GM20431 (cell line): ENCODE data around the gene CLIC5.

ENCODE experiments used
- in situ Hi-C: fragments of 300-500 bp; cut with MseI, MboI; formaldehyde crosslinking; loops from one replicate; pipeline ENCODE4 v1.15.0; 2020; ENCODE audit warnings: low sequenced_read_pairs; ENCODE audit not compliant: unreplicated experiment

CLIC5 gene

DNA sequence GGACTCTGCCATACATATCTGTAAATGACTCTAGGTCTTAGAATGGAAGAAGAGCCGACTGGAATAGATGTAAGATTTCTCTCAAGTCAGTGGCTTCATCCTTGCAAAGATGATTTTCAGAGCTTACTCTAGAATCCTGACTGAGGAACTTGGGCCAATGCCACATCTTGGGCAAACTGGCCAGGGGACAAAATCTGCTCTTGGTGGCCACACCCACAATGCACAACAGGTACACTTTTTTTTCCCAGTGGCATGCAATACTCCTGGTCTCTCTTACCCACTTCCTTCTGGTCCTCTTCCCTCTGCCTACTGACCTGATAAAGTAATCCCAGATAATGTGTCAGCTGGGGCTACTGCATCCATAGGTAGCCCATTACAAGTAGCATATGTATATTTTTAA is 13.4 kb downstream of the CLIC5 start:
- in situ Hi-C loops = no loop called here

DNA sequence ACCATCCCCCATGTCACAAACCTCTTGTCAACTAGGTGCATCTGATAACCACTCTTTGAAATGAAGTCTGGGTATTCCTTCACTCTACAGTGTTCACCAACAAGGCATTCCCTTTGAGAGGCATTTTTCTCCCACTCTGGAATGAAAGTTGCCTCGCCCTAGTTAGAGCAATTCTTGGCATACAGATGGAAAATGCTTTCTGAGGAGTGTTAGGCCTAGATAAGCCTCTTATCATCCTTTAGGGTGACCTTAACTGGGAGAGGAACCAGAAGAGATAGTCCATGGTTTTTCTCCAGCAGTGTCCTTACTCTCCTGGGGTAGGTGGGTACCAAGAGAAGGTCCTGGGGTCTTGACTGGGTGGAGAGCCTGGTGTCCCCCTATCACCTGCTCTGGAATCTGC is 14.8 kb downstream of the CLIC5 start:
- in situ Hi-C loops = no loop called here

DNA sequence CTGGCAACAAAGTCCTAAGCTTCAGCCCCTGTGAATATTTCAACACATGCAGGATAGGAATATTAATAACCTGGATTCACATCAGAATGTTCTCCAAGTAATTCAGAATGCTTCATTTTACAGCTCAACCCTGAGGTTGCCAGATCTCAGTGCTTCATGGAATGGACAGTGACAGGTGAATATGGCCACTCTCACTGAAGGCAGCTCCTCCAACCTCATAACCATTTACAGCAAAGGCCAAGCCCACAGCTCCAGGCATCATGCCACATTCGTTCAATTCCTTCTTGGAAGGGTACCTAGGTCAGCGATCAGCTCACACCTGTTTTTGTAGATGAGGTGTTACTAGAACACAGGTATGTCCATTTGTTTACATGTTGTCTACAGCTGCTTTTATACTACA is 17.1 kb downstream of the CLIC5 start:
- in situ Hi-C loops = no loop called here

DNA sequence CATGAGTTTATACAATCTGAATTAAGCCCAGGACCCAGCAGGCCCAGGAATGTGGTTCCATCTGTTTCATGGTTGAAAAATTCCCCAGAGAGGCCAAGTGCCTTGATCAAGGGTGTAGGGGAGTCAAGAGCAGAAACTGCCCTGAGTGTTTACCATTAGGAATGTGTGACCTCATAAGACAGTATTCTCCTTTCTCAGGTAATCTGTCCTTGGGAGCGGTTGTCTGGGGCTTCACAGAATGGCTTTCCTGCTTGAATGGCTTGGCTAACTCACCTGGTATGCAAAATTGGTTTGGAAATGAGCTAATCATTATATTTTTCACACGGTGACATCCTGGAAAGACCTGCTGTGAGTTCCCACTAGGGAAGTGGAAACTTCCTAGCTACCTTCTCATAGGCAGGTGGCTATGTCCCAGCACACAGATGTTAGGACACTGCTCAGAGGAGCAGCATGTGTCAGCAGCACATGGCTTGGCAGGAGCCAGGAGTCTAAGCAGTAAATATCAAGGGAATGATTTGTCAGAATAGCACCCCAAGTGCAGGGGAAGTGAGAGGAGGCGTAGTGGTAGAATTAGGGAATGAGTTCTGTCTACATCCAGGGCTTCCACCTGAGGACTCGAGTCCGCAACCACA is 17.7 kb downstream of the CLIC5 start:
- in situ Hi-C loops = no loop called here

DNA sequence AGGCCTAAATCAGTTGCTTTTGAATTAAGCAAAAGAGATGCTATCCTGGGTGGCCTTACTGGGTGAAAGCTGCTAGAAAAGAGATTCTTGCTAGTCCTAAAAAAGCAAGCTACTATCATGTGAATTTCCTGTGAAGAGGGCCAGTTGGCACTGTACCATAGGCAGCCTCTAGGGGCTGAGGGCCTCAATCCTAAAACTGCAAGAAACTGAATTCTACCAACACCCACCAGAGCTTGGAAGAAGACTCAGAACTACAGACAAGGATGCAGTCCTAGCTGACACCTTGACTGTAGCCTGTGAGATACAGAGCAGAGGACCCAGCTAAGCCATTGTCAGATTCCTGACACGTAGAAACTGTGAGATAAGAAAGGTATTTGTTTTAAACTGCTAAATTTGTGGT is 24.5 kb downstream of the CLIC5 start:
- in situ Hi-C loops = no loop called here

DNA sequence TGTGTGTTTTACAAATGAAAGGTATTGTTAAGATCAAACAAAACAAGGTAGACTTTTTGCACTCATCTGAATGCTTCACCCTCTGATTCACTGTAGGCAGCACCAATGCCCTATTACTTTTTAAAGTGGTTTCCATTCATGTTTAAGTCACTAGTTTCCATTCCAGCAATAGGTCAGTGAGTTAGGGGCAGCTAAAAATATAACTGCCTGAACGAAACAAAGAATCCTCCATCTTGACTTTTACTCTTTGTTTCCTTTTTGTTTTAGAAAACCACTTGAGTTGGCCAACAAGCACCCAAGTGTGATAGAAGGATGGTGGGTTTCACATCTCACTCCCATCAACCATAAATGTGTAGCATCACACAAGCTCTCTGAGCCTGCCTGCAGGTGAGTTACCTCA is 25.5 kb downstream of the CLIC5 start:
- in situ Hi-C loops = no loop called here

DNA sequence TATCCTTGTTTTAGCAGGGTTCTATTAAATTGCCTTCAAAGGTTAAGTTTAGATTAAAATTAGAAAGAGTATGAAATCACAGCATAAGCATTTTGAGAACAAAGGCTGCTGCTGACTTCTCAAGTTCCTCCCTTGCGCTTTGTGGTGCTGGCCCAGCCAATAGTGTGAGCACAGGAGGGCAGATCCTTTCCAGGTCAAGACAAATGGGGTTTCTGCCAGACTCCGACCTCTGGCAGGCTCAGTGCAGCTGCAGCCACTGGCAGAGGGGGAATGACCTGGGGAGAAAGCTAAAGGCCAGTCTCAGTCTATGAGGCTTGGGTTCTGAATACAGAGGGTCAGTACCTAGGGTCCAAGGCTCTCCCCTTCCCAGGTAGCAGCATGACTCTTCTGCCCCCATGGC is 27.0 kb downstream of the CLIC5 start:
- in situ Hi-C loops = no loop called here

DNA sequence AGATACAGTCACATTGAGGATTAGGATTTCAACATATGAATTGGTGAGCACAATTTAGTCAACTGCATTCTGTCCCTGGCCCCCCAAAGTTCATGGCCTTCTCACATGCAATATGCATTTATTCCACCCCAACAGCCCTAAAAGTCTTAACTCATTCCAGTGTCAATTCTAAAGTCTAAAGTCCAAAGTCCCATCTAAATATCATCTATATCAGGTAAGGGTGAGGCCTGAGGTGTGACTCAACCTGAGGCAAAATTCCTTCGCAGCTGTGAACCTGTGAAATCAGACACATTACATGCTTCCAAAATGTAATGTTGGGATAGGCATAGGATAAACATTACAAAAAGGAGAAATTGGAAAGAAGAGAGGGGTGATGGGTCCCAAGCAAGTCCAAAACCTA is 27.8 kb downstream of the CLIC5 start:
- in situ Hi-C loops = no loop called here

DNA sequence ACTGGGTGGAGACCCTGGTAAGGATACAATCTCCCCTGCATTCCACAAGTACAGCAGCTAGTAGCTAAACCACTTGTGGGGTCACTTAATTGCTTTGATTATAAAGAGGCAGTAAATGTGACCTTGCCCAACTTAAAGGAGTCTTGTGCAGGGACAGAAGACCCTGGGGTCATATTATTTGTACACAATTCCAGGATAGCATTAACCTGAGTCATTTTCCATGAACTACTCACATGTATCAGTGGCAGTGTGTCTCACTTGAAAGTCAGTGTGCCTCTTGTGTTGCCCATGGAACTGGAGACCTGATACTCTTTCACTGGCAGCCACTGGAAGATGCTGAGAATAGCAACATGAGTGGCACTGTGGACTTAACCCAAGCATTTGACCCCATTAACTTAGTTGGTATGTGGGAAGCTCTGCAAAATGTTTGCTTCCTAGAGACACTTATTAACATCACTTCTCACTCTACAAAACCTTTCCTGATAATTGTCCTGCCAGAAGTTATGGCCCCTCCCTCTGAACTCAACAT is 28.9 kb downstream of the CLIC5 start:
- in situ Hi-C loops = no loop called here

DNA sequence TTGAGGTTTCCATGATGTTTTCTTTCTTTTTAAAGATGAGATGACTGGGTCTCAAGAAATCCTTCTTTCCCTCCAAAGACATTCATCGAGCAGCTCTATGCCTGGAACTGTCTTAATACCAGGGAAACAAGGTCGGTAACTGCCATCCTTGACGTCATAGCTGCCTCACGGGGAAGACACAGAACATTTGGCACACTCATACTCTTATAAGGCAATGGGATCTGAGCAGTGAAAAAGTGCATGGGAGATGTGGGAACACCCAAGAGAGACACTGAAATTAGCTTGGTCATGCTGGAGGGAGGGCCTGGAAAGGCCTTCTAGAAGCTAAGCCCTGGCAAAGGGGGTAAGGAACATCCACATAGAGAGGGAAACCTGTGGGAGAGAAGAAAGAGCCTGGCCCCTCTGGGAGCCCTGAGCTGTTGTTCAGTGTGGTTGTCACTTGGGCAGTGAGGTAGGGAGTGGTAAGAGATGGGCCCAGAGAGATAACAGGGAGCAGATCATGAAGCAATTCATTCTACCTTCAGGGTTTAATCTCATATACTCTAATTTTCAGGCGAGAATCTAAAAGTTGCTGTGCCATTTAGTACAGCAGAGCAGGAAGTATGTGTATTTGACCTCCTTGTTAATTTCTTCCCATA is 30.8 kb downstream of the CLIC5 start:
- in situ Hi-C loops = no loop called here

DNA sequence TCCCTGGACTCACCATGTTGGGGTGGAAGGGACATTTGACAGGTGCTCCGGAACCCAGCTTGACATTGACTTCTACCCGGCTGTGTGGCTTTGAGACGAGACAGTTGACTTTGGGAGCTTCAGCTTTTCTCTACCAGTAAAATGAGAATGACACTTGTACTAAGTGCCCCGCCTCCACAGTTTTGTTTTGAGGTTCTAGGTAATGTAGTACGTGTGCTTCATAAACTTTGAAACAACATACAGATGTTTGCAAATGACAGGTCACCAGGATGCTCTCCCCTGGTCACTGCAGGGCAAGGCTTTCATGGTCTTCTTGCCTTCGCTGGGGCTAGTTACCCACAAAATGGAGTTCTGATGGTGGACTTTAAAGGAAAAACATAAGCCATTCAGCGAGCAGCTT is 31.3 kb downstream of the CLIC5 start:
- in situ Hi-C loops = no loop called here

DNA sequence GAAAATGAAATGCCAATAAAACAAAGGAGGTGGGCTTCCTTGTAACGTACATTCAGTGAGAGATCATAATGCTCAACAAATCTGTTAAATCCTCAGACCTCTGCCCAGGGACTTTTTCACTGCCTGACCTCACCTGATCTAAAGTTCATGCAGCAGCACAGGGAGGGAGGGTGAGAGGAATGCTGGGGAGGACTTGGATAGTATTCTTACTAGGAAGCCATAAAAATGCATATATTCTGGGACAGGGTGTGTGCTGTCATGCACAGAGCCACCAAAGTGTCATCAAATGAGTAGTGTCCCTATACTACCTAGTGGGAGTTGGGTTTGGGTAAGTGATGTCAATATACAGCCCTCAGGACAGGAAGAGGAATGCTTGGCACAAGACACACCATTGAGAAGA is 32.6 kb downstream of the CLIC5 start:
- in situ Hi-C loops = no loop called here

DNA sequence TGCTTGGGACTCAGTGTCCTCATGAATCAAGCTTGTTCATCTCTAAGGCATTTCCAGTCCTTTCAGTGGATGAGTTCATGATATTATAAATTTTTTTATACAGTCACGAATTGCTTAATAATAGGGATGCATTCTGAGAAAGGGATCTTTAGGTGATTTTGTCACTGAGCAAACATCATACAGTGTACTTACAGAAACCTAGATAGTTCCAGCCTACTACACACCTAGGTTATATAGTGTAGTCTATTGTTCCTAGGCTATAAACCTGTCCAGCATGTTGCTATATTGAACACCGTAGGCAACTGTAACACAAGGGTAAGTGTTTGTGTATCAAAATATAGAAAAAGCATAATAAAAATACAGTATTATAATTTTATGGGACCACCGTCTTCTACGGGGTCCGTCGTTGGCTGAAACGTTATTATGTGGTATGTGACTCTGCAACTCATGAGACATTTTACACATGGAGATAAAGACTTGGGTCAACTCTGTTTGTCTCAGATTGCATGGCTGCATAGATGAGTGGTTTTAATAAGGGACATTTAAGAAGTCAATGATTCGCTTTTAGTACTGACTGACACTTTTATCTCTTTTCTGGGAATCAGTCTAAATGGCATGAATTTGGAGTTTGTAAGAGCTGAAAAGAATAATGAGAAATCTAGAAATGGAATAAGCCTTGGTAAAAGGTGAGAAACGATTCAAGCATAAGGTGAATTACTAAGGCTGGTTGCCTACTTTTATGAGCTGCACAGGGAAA is 33.2 kb downstream of the CLIC5 start:
- in situ Hi-C loops = no loop called here

DNA sequence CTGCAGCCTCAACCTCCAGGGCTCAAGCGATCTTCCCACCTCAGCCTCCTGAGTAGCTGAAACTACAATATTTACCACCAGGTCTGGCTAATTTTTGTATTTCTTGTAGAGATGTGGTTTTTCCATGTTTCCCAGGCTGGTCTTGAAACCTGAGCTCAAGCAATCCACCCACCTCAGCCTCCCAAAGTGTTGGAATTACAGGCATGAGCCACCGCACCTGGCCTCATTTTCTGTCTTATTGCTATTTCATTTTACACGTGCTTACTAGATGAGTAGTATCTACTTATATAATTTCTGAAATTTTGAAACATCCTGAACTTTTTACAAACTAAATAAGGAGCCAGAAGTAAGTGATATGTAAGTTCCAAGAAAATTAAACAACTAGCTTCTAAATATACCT is 34.6 kb downstream of the CLIC5 start:
- in situ Hi-C loops = no loop called here

DNA sequence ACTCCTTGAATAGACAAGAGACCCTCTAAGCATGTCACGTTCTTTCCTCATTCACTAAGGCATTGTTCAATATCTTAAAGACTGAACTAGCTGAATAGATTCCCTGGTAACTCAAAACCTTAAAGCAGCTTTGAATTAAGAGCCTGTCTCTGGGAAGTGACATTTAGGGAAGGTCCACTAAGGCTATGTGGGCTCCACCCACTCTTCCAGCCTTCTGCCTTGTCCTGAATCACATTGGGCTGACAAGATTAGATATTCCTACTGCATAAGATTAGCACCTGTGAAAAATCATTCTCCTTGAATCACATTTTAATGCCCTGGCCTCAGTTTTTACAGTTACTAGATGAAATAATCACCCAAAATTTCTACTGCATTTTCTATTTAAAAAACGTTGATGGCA is 36.3 kb downstream of the CLIC5 start:
- in situ Hi-C loops = no loop called here

DNA sequence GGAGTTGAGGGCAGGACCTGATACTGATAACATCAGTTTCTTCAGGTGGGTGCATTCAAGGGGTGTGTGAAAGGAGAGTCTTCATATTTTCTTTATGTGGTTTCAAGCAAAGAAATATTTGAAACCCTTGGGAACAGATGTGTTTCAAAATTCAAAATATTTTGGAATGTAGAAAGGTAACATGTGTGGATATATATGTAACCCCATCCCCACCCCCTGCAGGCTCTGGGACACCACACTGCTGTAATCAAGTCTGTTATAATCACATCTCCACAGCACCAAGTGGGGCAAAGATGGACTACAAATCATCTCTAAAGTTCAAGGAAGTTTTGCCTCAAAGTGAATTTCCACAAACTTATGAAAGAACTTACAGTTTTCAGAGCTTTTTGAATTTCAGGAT is 41.1 kb downstream of the CLIC5 start:
- in situ Hi-C loops = no loop called here

DNA sequence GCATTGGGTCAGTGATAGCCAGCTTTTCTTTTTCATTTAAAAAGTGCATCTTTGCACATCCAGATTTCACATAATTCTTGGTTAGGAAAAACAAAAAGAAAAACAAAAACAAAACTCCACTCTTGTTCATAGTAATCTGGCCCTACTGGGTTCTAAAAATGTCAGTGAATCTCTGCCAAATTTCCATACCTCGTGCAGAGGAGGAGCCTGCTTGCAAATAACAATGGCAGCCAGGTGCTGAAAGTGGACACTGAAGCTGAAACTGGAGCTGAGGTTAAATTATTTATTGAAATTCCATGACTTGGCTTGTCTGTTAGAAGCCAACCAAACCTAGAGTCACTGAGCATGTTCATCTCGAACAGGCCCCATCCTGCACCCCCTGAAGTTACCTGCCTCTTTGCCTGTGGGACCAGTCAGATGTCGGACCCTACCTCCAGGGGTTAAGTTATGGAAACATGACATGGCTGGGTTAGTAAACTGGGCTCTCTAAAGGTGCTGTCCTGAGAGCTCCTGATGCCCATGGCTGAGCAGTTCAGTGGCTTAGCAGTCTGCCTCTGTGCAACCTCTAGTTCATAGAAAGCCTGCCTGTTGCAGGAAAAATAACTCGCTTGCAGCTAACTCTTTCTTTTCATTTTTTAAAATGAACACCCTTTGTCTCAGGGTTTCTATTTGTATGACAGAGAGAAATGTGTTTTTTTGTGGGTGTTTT is 42.7 kb downstream of the CLIC5 start:
- in situ Hi-C loops = no loop called here

DNA sequence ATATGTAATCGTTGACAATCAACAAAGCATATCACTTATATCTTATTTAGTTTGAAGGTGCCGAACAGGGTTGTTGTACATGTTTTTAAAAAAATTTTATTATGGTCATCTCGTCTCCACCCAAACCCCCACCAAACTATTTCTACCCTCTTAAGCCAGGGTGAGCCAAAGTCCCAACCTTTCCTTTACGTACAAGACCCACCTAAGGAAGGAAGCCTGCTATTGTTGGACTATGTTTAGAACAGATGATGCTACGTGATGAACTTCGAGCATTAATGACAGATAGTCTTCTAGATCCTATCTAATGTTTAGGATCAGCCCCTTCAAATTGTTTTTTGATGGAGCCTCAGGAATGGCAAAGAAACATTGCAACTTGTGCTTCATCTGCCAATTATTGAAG is 44.4 kb downstream of the CLIC5 start:
- in situ Hi-C loops = no loop called here

DNA sequence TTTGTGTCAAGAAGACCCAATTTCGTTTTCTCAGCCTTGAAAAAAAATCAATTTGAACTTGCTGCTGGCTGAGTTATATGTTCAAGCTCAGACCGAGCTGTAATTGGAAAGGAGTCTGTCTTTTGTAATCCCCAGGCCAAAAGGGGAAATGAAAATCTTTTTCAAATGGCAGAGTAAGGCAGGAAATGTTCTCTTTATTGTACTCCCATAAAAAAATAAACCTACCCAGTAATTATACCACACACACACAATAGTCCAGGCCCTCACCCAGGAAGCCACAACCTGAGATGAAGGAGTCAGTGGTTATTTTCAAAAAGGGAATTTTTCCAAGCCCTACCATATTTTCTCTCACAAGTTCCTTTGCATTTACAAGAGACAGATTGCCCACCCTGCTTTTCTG is 45.3 kb downstream of the CLIC5 start:
- in situ Hi-C loops = no loop called here

DNA sequence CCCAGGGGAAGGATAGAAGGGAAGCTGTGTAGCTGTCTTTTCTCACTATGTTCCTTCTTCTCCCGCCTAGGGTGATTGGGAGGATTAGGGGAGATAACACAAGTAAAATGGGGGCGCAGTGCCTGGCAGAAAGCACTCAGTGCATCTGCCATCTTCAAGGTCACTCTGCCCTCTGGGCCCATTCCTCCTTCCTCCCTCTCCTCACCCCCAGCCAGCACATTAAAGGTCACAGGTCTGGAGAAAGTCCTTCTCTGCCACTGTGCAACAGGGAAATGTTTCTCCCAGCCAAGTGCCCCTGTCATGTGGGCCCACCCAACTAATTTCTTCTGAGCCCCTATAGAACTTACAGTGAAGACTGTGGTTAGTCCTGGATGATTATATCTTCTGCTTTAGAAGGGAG is 45.8 kb downstream of the CLIC5 start:
- in situ Hi-C loops = no loop called here

DNA sequence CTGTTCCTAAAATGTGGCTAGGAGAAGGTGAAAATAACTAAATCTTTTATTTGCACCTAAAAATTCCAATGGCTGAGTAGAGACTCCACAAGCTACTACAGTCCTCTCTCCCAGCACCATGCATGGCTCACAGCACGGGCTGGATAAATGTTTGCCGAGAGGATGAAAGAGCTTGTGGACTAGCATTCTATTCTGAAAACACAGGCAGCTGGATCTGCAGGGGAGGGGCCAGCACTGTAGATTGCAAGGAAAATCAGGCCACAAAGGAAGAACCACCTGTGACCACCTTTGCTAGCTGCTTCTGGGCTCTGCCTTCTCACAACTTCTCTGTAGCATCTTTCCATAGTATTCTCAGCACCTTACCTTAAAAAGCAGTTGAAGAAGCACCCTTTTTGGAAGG is 46.6 kb downstream of the CLIC5 start:
- in situ Hi-C loops = no loop called here
